Lung (tissue), 12 donors: ENCODE results near the gene PCDHGA8. TPM values are rescaled to one million over a fixed set of nuclear protein-coding genes. Genes with fewer than 3 reads are reported as not detected.
"Not testable (repeated sequence)": the region's sequence is repeated elsewhere in the genome, so short reads cannot be mapped to it uniquely, and the experiment has no call there.

Experiments
- ATAC-seq: fragments of 200-7000 bp; cut with Tn5 transposase; one replicate; pipeline ENCODE4 v1.9.1; 2020; ENCODE audit warnings: moderate number of reproducible peaks; ENCODE audit not compliant: insufficient read depth, low FRiP score
- DNase-seq, 3 donors: peaks; one replicate each; pipeline ENCODE4 v3.0.0-alpha.2; 2013 to 2017
- H3K27ac ChIP-seq, 2 donors: one replicate each; pipeline ENCODE4 v1.5.1; 2013; ENCODE audit warnings: mild to moderate bottlenecking in 2 of 2, moderate library complexity in 2 of 2, control low read depth in 1 of 2, inconsistent platforms in 1 of 2, low read depth in 1 of 2, low read length in 1 of 2
- H3K27me3 ChIP-seq, 3 donors: one replicate each; pipeline ENCODE4 v1.5.1; 2013; ENCODE audit warnings: low read length in 2 of 3; ENCODE audit not compliant: control insufficient read depth in 3 of 3, insufficient read depth in 3 of 3
- H3K36me3 ChIP-seq, 4 donors: one replicate each; pipeline ENCODE4 v1.5.1; 2013; ENCODE audit warnings: low read length in 4 of 4, mild to moderate bottlenecking in 1 of 4, moderate library complexity in 1 of 4; ENCODE audit not compliant: control insufficient read depth in 4 of 4, insufficient read depth in 4 of 4
- H3K4me1 ChIP-seq, 5 donors: one replicate each; pipeline ENCODE4 v1.5.1; 2013; ENCODE audit warnings: low read length in 5 of 5, mild to moderate bottlenecking in 2 of 5, moderate library complexity in 1 of 5; ENCODE audit not compliant: control insufficient read depth in 5 of 5, insufficient read depth in 5 of 5
- H3K4me3 ChIP-seq: one replicate; pipeline ENCODE4 v1.5.1; 2013; ENCODE audit warnings: mild to moderate bottlenecking, control low read depth, moderate library complexity
- H3K9ac ChIP-seq, 2 donors: one replicate each; pipeline ENCODE4 v1.5.1; 2013; ENCODE audit warnings: low read length in 2 of 2, control low read depth in 1 of 2; ENCODE audit not compliant: insufficient read depth in 1 of 2
- H3K9me3 ChIP-seq, 4 donors: one replicate each; pipeline ENCODE4 v1.5.1; 2013; ENCODE audit warnings: low read length in 3 of 4, mild to moderate bottlenecking in 1 of 4, moderate library complexity in 1 of 4; ENCODE audit not compliant: control insufficient read depth in 4 of 4, insufficient read depth in 3 of 4
- WGBS, 2 donors: extraction: QIAGEN DNeasy Blood & Tissue Kit; methylation state at CpG; one replicate each; pipeline ENCODE4 v1.1.7; 2013; 5-methylcytosine and 5-hydroxymethylcytosine counted together
- polyA plus RNA-seq, 2 donors: library from polyadenylated mRNA; stranded (reverse); fragments of 200-250 nt; gene quantifications; one replicate each; pipeline ENCODE4 v1.2.1, GENCODE V29; 2013
- total RNA-seq, 2 donors: library from RNA; depleted of rRNA in 1 of 2; stranded (reverse); fragments of >200 nt in 1 of 2; gene quantifications; one replicate each; pipeline ENCODE4 v1.2.1, GENCODE V29; 2014 to 2021
- TF ChIP-seq, protein P1 (sequence below): IDR thresholded peaks from 2 replicates; pipeline ENCODE4 v1.5.1; 2012; ENCODE audit warnings: mild to moderate bottlenecking; ENCODE audit errors: control extremely low read depth, extremely low read depth
- donor health status: control.
- donor health status: control.
- donor health status: Bipolar disorder and iron deficiency.
- donor health status: healthy.
- donor health status: DM: yes; HTN: yes; CAD: no.

PCDHGA8 gene
- total and polyA plus RNA-seq, 4 donors: 0.06 to 7.3 (median 1.1) TPM

DNA sequence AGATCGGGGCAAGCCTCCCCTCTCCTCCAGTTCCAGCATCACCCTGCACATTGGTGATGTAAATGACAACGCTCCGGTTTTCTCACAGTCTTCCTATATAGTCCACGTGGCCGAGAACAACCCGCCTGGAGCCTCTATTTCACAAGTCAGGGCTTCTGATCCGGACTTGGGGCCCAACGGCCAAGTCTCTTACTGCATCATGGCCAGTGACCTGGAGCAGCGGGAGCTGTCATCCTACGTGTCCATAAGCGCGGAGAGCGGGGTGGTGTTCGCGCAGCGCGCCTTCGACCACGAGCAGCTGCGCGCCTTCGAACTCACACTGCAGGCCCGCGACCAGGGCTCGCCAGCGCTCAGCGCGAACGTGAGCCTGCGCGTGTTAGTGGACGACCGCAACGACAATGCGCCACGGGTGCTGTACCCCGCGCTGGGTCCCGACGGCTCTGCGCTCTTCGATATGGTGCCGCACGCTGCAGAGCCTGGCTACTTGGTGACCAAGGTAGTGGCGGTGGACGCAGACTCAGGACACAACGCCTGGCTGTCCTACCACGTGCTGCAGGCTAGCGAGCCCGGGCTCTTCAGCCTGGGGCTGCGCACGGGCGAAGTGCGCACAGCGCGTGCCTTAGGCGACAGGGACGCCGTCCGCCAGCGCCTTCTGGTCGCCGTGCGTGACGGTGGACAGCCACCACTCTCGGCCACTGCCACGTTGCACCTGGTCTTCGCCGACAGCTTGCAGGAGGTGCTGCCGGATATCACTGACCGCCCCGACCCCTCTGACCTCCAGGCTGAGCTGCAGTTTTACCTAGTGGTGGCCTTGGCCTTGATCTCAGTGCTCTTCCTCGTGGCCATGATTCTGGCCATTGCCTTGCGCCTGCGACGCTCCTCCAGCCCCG is 3.0 kb upstream of the PCDHGA8 start:
- H3K9me3 ChIP-seq: peaks cover 3 to 48% (median 22%) of the 10 kb centered on the region in 4 donors
- H3K4me1 ChIP-seq: no peaks in the 10 kb centered on the region
- ATAC-seq (no peak), DNase-seq (no peak)
- H3K27ac ChIP-seq: no peak overlapping the region
- H3K9ac ChIP-seq: no peak overlapping the region
- no peak overlapping the region for H3K4me3 ChIP-seq
- H3K27me3 ChIP-seq: peaks cover 0 to 2% (median 0%) of the 10 kb centered on the region in 3 donors
- WGBS, 2 donors: 35 to 41% methylated on average over 77 of the region's 77 CpGs
- H3K36me3 ChIP-seq: peaks cover 0 to 19% (median 0%) of the 10 kb centered on the region in 4 donors
- TF ChIP-seq, protein P1, sequence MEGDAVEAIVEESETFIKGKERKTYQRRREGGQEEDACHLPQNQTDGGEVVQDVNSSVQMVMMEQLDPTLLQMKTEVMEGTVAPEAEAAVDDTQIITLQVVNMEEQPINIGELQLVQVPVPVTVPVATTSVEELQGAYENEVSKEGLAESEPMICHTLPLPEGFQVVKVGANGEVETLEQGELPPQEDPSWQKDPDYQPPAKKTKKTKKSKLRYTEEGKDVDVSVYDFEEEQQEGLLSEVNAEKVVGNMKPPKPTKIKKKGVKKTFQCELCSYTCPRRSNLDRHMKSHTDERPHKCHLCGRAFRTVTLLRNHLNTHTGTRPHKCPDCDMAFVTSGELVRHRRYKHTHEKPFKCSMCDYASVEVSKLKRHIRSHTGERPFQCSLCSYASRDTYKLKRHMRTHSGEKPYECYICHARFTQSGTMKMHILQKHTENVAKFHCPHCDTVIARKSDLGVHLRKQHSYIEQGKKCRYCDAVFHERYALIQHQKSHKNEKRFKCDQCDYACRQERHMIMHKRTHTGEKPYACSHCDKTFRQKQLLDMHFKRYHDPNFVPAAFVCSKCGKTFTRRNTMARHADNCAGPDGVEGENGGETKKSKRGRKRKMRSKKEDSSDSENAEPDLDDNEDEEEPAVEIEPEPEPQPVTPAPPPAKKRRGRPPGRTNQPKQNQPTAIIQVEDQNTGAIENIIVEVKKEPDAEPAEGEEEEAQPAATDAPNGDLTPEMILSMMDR: no peak

DNA sequence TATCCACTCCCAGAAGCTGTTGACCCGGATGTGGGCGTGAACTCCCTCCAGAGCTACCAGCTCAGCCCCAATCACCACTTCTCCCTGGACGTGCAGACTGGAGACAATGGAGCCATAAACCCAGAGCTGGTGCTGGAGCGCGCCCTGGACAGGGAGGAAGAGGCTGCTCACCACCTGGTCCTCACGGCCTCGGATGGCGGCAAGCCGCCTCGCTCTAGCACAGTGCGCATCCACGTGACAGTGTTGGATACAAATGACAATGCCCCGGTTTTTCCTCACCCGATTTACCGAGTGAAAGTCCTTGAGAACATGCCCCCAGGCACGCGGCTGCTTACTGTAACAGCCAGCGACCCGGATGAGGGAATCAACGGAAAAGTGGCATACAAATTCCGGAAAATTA is 834 bp downstream of the PCDHGA8 start:
- H3K9me3 ChIP-seq: peaks cover 3 to 44% (median 19%) of the 10 kb centered on the region in 4 donors
- ATAC-seq: no peak
- no peaks in the 10 kb centered on the region for H3K4me1 ChIP-seq
- DNase-seq: no peak
- H3K4me3 ChIP-seq: no peak overlapping the region
- no peak overlapping the region for H3K27ac ChIP-seq
- TF ChIP-seq, protein P1: no peak
- peaks cover 0 to 2% (median 0%) of the 10 kb centered on the region in 3 donors for H3K27me3 ChIP-seq
- H3K36me3 ChIP-seq: peaks cover 0 to 17% (median 0%) of the 10 kb centered on the region in 4 donors
- no peak overlapping the region for H3K9ac ChIP-seq
- WGBS, 2 donors: 34 to 35% methylated on average over 21 of the region's 21 CpGs

DNA sequence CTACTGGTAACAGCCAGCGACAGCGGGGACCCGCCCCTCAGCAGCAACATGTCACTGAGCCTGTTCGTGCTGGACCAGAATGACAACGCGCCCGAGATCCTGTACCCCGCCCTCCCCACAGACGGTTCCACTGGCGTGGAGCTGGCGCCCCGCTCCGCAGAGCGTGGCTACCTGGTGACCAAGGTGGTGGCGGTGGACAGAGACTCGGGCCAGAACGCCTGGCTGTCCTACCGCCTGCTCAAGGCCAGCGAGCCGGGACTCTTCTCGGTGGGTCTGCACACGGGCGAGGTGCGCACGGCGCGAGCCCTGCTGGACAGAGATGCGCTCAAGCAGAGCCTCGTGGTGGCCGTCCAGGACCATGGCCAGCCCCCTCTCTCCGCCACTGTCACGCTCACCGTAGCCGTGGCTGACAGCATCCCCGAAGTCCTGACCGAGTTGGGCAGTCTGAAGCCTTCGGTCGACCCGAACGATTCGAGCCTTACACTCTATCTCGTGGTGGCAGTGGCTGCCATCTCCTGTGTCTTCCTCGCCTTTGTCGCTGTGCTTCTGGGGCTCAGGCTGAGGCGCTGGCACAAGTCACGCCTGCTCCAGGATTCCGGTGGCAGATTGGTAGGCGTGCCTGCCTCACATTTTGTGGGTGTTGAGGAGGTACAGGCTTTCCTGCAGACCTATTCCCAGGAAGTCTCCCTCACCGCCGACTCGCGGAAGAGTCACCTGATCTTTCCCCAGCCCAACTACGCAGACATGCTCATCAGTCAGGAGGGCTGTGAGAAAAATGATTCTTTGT is 2.2 kb downstream of the PCDHGA8 start:
- not testable (repeated sequence) for DNase-seq, H3K27ac ChIP-seq, H3K4me1 ChIP-seq, ATAC-seq, H3K9ac ChIP-seq, H3K4me3 ChIP-seq, H3K27me3 ChIP-seq
- Histone ChIP-seq H3K36me3 (peaks cover 0 to 16% (median 0%) of the 10 kb centered on the region in 4 donors), H3K9me3 (peaks cover 3 to 39% (median 17%) of the 10 kb centered on the region in 4 donors)
- WGBS, 2 donors: 34 to 36% methylated on average over 41 to 45 of the region's 53 CpGs
